ENCODE data around the gene SLC35B1. TPM values are rescaled to one million over a fixed set of nuclear protein-coding genes. Genes with fewer than 3 reads are reported as not detected.
"Not testable (repeated sequence)": the region's sequence is repeated elsewhere in the genome, so short reads cannot be mapped to it uniquely, and the experiment has no call there.

SLC35B1 gene
- total and polyA plus RNA-seq, 2 donors (not counting 1 experiment from before 2014, with no cell fraction given) = 32.3 to 47.2 TPM

DNA sequence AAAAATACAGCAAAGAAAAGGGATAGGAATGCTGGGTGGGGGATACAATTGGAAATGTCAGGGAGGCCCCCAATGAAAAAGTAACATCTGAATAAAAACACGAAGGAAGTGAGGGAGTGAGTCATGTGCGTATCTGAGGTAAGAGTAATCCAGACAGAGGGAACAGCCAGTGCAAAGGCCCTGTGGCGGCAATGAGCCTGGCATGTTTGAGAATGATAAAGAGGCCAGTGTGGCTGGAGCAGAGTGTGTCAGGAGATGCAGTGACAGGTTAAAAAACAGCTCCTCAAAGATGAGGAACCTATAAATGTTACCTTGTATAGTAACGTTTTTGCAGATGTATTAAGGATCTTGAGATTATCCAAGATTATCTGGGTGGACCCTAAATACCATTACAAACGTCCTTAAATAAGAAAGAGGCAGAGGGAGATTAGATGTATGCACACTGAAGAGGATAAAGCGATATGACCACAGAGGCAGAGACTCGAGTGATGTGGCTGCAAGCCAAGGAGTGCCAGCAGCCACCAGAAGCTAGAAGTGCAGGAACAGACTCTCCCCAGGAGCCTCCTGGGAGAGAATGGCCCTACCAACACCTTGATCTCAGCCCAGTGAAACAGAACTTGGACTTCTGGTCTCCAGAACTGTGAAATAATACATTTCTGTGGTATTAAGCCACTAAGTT is 17.8 kb upstream of the SLC35B1 start:
- H3K4me3 Mint-ChIP-seq = no peak overlapping the region
- peaks cover 3% of the 10 kb centered on the region for H3K9me3 Mint-ChIP-seq (ENCODE audit: insufficient read depth)
- peaks cover 0 to 83% of the 10 kb centered on the region in 2 experiments for H3K36me3 ChIP-seq (replicated peaks in 1 of 2; ENCODE audit: control extremely low read depth in 1 of 2, control insufficient read depth in 1 of 2, extremely low read depth in 1 of 2, insufficient read depth in 2 of 2, low read length in 1 of 2)
- 96% methylated on average over 5 of the region's 7 CpGs for WGBS (ENCODE audit: insufficient coverage)
- ATAC-seq (ENCODE audit: low read depth) (no peak), DNase-seq (no peak)
- ChIA-PET POLR2A (no interaction called here), CTCF (no interaction called here)
- peaks cover 39% of the 10 kb centered on the region for H3K4me1 Mint-ChIP-seq
- peaks cover 0 to 6% (median 3%) of the 10 kb centered on the region in 3 donors for H3K9me3 ChIP-seq (ENCODE audit: control extremely low read depth in 1 of 3, control insufficient read depth in 2 of 3, insufficient read depth in 1 of 3, low read length in 2 of 3)
- no peak overlapping the region for H3K9ac ChIP-seq (ENCODE audit: low read length)
- TF ChIP-seq, protein P1, sequence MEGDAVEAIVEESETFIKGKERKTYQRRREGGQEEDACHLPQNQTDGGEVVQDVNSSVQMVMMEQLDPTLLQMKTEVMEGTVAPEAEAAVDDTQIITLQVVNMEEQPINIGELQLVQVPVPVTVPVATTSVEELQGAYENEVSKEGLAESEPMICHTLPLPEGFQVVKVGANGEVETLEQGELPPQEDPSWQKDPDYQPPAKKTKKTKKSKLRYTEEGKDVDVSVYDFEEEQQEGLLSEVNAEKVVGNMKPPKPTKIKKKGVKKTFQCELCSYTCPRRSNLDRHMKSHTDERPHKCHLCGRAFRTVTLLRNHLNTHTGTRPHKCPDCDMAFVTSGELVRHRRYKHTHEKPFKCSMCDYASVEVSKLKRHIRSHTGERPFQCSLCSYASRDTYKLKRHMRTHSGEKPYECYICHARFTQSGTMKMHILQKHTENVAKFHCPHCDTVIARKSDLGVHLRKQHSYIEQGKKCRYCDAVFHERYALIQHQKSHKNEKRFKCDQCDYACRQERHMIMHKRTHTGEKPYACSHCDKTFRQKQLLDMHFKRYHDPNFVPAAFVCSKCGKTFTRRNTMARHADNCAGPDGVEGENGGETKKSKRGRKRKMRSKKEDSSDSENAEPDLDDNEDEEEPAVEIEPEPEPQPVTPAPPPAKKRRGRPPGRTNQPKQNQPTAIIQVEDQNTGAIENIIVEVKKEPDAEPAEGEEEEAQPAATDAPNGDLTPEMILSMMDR (IDR thresholded peaks at IDR 0.05) = no peak
- TF ChIP-seq EZH2 (IDR thresholded peaks at IDR 0.05; ENCODE audit: borderline replicate concordance, insufficient read depth, low read depth, low read length, poor library complexity, severe bottlenecking) = no peak
- H3K4me2 ChIP-seq (replicated peaks; ENCODE audit: low read depth, low read length, poor library complexity, severe bottlenecking) = no peak overlapping the region
- no peak overlapping the region for H2AFZ ChIP-seq (ENCODE audit: insufficient read depth, low read depth, low read length, poor library complexity, severe bottlenecking)
- intact Hi-C loops (cut with micrococcal nuclease) = no loop called here
- no peak overlapping the region for H3K27ac ChIP-seq (ENCODE audit: low read length in 2 of 2)
- H3K27me3 ChIP-seq (replicated peaks in 1 of 4; ENCODE audit: control extremely low read depth in 1 of 4, control insufficient read depth in 3 of 4, insufficient read depth in 4 of 4, low read length in 3 of 4) = no peaks in the 10 kb centered on the region
- peaks cover 79% of the 10 kb centered on the region for H3K79me2 ChIP-seq (ENCODE audit: control insufficient read depth, insufficient read depth, low read length)
- H3K4me3 ChIP-seq (ENCODE audit: control extremely low read depth in 1 of 5, extremely low read depth in 1 of 5, insufficient read depth in 1 of 5, low read depth in 2 of 5, low read length in 4 of 5) = no peak overlapping the region
- peaks cover 96% of the 10 kb centered on the region for H4K20me1 ChIP-seq (ENCODE audit: control insufficient read depth, insufficient read depth, low read length, poor library complexity, severe bottlenecking)
- no peaks in the 10 kb centered on the region for H3K27me3 Mint-ChIP-seq
- peaks cover 13 to 27% of the 10 kb centered on the region in 2 donors for H3K4me1 ChIP-seq (ENCODE audit: control insufficient read depth in 2 of 2, insufficient read depth in 2 of 2, low read length in 2 of 2)
- H3K27ac Mint-ChIP-seq = peak overlapping the region; percentile 50

DNA sequence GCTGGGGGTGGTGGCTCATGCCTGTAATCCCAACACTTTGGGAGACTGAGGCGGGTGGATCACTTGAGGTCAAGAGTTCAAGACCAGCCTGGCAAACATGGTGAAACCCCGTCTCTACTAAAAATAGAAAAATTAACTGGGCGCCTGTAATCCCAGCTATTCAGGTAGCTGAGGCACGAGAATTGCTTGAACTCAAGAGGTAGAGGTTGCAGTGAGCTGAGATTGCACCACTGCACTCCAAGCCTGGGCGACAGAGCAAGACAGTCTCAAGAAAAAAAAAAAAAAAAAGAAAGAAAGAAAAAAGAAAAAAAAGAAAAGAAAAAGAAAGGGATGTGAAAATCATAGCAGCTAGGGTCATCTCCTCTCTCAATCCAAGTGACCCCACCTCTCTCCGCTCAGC is 16.8 kb upstream of the SLC35B1 start:
- CTCF ChIA-PET; H2AFZ ChIP-seq (ENCODE audit: insufficient read depth, low read depth, low read length, poor library complexity, severe bottlenecking); H3K9ac ChIP-seq (ENCODE audit: low read length); H3K27me3 ChIP-seq (replicated peaks in 1 of 4; ENCODE audit: control extremely low read depth in 1 of 4, control insufficient read depth in 3 of 4, insufficient read depth in 4 of 4, low read length in 3 of 4); H3K27me3 Mint-ChIP-seq; H3K4me3 ChIP-seq (ENCODE audit: control extremely low read depth in 1 of 5, extremely low read depth in 1 of 5, insufficient read depth in 1 of 5, low read depth in 2 of 5, low read length in 4 of 5); ATAC-seq (ENCODE audit: low read depth); H3K9me3 Mint-ChIP-seq (ENCODE audit: insufficient read depth); H3K27ac ChIP-seq (ENCODE audit: low read length in 2 of 2); DNase-seq; POLR2A ChIA-PET; intact Hi-C loops (cut with micrococcal nuclease); H3K4me3 Mint-ChIP-seq; H3K9me3 ChIP-seq (ENCODE audit: control extremely low read depth in 1 of 3, control insufficient read depth in 2 of 3, insufficient read depth in 1 of 3, low read length in 2 of 3); H3K4me2 ChIP-seq (replicated peaks; ENCODE audit: low read depth, low read length, poor library complexity, severe bottlenecking): not testable (repeated sequence)
- Histone ChIP-seq H3K36me3 (replicated peaks in 1 of 2; ENCODE audit: control extremely low read depth in 1 of 2, control insufficient read depth in 1 of 2, extremely low read depth in 1 of 2, insufficient read depth in 2 of 2, low read length in 1 of 2) (peaks cover 0 to 85% of the 10 kb centered on the region in 2 experiments), H3K79me2 (ENCODE audit: control insufficient read depth, insufficient read depth, low read length) (peaks cover 69% of the 10 kb centered on the region), H4K20me1 (ENCODE audit: control insufficient read depth, insufficient read depth, low read length, poor library complexity, severe bottlenecking) (peaks cover 86% of the 10 kb centered on the region), H3K4me1 (ENCODE audit: control insufficient read depth in 2 of 2, insufficient read depth in 2 of 2, low read length in 2 of 2) (peaks cover 13 to 22% of the 10 kb centered on the region in 2 donors)
- Mint-ChIP-seq H3K27ac (peak overlapping the region; percentile 50), H3K4me1 (peaks cover 39% of the 10 kb centered on the region)
- WGBS (ENCODE audit: insufficient coverage) = 80% methylated on average over 3 of the region's 6 CpGs

All from B cell (primary cell).